ENCODE results near the gene PRKACG.
"Not testable (repeated sequence)": the region's sequence is repeated elsewhere in the genome, so short reads cannot be mapped to it uniquely, and the experiment has no call there.

PRKACG gene

GRCh38 chr9:68998385-68998784 lies 15.5 kb downstream of the PRKACG start:
- no peak for TF ChIP-seq CTCF (IDR thresholded peaks at IDR 0.05; ENCODE audit: insufficient read depth, missing control alignments)
- DNase-seq (ENCODE audit: insufficient read length, low spot score) (no peak), FAIRE-seq (no peak)

- FAIRE-seq, result no peak
- DNase-seq (ENCODE audit: insufficient read length, low spot score), result no peak
- no peak for TF ChIP-seq CTCF (IDR thresholded peaks at IDR 0.05; ENCODE audit: insufficient read depth, missing control alignments)
Observed at GRCh38 chr9:68997666-68998065, 16.2 kb downstream of the PRKACG start.

GRCh38 chr9:68996462-68996861 lies 17.5 kb downstream of the PRKACG start:
- no peak for FAIRE-seq
- no peak for TF ChIP-seq CTCF (IDR thresholded peaks at IDR 0.05; ENCODE audit: insufficient read depth, missing control alignments)
- no peak for DNase-seq (ENCODE audit: insufficient read length, low spot score)

- FAIRE-seq (no peak), DNase-seq (ENCODE audit: insufficient read length, low spot score) (no peak)
- TF ChIP-seq CTCF (IDR thresholded peaks at IDR 0.05; ENCODE audit: insufficient read depth, missing control alignments), result no peak
Observed at GRCh38 chr9:68995776-68996175, 18.1 kb downstream of the PRKACG start.

- DNase-seq (ENCODE audit: insufficient read length, low spot score) (no peak), FAIRE-seq (no peak)
- TF ChIP-seq CTCF (IDR thresholded peaks at IDR 0.05; ENCODE audit: insufficient read depth, missing control alignments), result no peak
Observed at GRCh38 chr9:68991457-68991856, 22.5 kb downstream of the PRKACG start.

- DNase-seq (ENCODE audit: insufficient read length, low spot score); FAIRE-seq: not testable (repeated sequence)
Observed at GRCh38 chr9:68986949-68987348, 27.0 kb downstream of the PRKACG start.

- FAIRE-seq (no peak), DNase-seq (ENCODE audit: insufficient read length, low spot score) (no peak)
- TF ChIP-seq CTCF (IDR thresholded peaks at IDR 0.05; ENCODE audit: insufficient read depth, missing control alignments), result no peak
Observed at GRCh38 chr9:68983522-68984424, 30.1 kb downstream of the PRKACG start.
